ENCODE data around the gene SOX6. TPM values are rescaled to one million over a fixed set of nuclear protein-coding genes. Genes with fewer than 3 reads are reported as not detected.

SOX6 gene
- total RNA-seq, 4 donors from 2014 or later, result 5.7 to 23.8 (median 18.4) TPM

GRCh38 chr11:15938983-15939382 lies 417.4 kb downstream of the SOX6 start:
- H3K4me3 ChIP-seq, result no peak overlapping the region
- no peaks in the 10 kb centered on the region for H3K36me3 ChIP-seq
- H3K9me3 ChIP-seq, result no peaks in the 10 kb centered on the region
- H3K27ac ChIP-seq, result no peak overlapping the region
- WGBS, 2 donors, result 79 to 91% methylated on average over 1 of the region's 1 CpG
- TF ChIP-seq EP300 (IDR thresholded peaks at IDR 0.05), result no peak
- no peak for TF ChIP-seq CTCF (IDR thresholded peaks at IDR 0.05)
- TF ChIP-seq POLR2A (IDR thresholded peaks at IDR 0.05), result no peak
- H3K27me3 ChIP-seq, result no peaks in the 10 kb centered on the region
- DNase-seq (ENCODE audit: low spot score in 2 of 2), result no peak
- H3K4me1 ChIP-seq, result peaks cover 0 to 8% (median 0%) of the 10 kb centered on the region in 4 donors

- no peak overlapping the region for H3K4me3 ChIP-seq
Measured at GRCh38 chr11:15938121-15938611, 418.2 kb downstream of the SOX6 start.

GRCh38 chr11:15937601-15938120 lies 418.7 kb downstream of the SOX6 start:
- WGBS, 2 donors, result 95 to 97% methylated on average over 11 to 12 of the region's 12 CpGs
- Histone ChIP-seq H3K4me3 (no peak overlapping the region), H3K9me3 (no peaks in the 10 kb centered on the region), H3K27ac (no peak overlapping the region), H3K27me3 (no peaks in the 10 kb centered on the region), H3K36me3 (no peaks in the 10 kb centered on the region), H3K4me1 (peaks cover 0 to 8% (median 0%) of the 10 kb centered on the region in 4 donors)
- DNase-seq (ENCODE audit: low spot score in 2 of 2), result no peak
- TF ChIP-seq POLR2A (IDR thresholded peaks at IDR 0.05) (no peak), EP300 (IDR thresholded peaks at IDR 0.05) (no peak), CTCF (IDR thresholded peaks at IDR 0.05) (no peak)

More at GRCh38 chr11:15938121-15938611, 418.2 kb downstream of the SOX6 start:
- DNase-seq (ENCODE audit: low spot score in 2 of 2), result no peak
- Histone ChIP-seq H3K9me3 (no peaks in the 10 kb centered on the region), H3K27ac (no peak overlapping the region), H3K36me3 (no peaks in the 10 kb centered on the region), H3K4me1 (peaks cover 0 to 8% (median 0%) of the 10 kb centered on the region in 4 donors), H3K27me3 (no peaks in the 10 kb centered on the region)
- 94 to 96% methylated on average over 19 to 24 of the region's 24 CpGs for WGBS, 2 donors
- TF ChIP-seq EP300 (IDR thresholded peaks at IDR 0.05) (no peak), CTCF (IDR thresholded peaks at IDR 0.05) (no peak), POLR2A (IDR thresholded peaks at IDR 0.05) (no peak)

DNA sequence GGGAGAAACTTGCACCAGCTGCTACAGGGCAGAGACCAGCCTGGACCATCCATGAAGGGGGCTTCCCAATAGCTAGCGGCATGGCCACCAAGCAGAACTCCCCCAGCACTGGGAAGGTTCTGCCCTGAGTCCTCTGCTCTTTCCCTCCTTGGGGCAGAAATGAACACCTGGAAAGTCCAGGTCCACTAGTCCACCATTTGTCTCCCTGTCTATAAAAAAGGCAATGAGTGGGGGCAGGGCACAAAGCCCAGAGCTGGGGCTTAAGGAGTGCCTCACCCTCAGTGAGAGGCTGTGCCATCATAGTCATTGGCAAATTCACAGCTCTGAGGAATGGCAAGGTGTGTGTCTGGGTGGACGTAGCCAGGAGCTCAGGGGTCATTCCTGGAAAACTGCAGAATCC lies 420.3 kb downstream of the SOX6 start:
- TF ChIP-seq EP300 (IDR thresholded peaks at IDR 0.05) (no peak), POLR2A (IDR thresholded peaks at IDR 0.05) (no peak), CTCF (IDR thresholded peaks at IDR 0.05) (no peak)
- Histone ChIP-seq H3K27me3 (no peaks in the 10 kb centered on the region), H3K4me3 (no peak overlapping the region), H3K9me3 (no peaks in the 10 kb centered on the region), H3K4me1 (peaks cover 0 to 4% (median 0%) of the 10 kb centered on the region in 4 donors), H3K36me3 (no peaks in the 10 kb centered on the region), H3K27ac (no peak overlapping the region)
- no peak for DNase-seq (ENCODE audit: low spot score in 2 of 2)
- 90 to 92% methylated on average over 2 of the region's 2 CpGs for WGBS, 2 donors

DNA sequence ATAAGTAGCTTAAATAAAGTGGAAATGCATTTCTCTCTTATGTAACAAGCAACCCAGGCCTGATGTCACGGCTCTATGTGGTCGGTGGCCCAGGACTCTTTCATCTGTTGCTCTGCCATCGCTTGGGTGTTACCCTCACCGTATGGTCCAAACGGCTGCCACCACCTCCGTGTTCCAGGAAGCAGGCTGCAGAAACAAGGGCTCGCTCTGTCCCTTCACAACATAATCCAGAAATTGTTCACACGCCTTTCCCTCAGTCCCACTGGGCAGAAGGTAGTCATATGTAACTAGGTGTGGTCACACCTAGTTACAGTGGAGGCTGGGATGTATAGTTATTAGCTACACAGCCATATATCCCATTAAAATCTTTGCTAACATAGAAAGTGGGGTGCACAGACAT lies 421.0 kb downstream of the SOX6 start:
- Histone ChIP-seq H3K27me3 (no peaks in the 10 kb centered on the region), H3K4me3 (no peak overlapping the region), H3K9me3 (no peaks in the 10 kb centered on the region), H3K27ac (no peak overlapping the region), H3K36me3 (no peaks in the 10 kb centered on the region), H3K4me1 (no peaks in the 10 kb centered on the region)
- TF ChIP-seq CTCF (IDR thresholded peaks at IDR 0.05) (no peak), POLR2A (IDR thresholded peaks at IDR 0.05) (no peak), EP300 (IDR thresholded peaks at IDR 0.05) (no peak)
- WGBS, 2 donors, result 87 to 88% methylated on average over 8 of the region's 8 CpGs
- no peak for DNase-seq (ENCODE audit: low spot score in 2 of 2)
